SK-N-MC (cell line): ENCODE measurements around the gene PTEN.

Experiments used
- EZH2 ChIP-seq: fragments of 200-600 bp; sonication (generic); IDR thresholded peaks from one replicate; pipeline ENCODE4 v1.6.1; 2017; ENCODE audit warnings: antibody characterized with exemption
- FOXP2 ChIP-seq: optimal IDR thresholded peaks from 2 replicates; pipeline ENCODE3; 2011; ENCODE audit warnings: mild to moderate bottlenecking, moderate library complexity; ENCODE audit not compliant: insufficient read depth; ENCODE audit errors: extremely low read length, control extremely low read depth
- POLR2AphosphoS5 ChIP-seq: IDR thresholded peaks from 2 replicates; pipeline ENCODE4 v1.6.1; 2012; ENCODE audit warnings: mild to moderate bottlenecking, low read depth, low read length, borderline replicate concordance

DNA sequence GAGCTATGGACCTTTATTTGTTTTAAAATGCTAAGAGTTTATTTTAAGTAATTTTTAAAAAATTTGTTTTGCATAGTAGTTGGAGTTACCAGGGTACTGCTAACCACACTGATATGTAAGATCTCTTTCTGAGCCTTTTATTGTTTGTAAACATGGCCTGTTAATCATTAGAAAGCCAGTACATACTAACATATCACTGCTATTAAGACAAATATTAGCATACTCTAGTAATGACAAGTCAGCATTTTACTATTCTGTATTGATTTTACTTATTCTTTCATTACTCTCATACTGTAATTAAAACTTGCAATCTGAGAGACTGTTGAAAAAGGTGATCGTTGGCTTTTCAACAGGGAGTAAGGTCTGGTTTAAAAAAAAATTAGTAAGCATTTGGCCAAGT is 66.7 kb downstream of the PTEN start:
- TF ChIP-seq EZH2 (no peak), POLR2AphosphoS5 (no peak), FOXP2 (no peak)
